Stimulated activated naive CD8-positive, alpha-beta T cell treated with anti-CD3 and anti-CD28 coated beads, Interleukin-15, Interleukin-2, amounts not matched to agents 100 U/mL and 50 U/mL, for 24 hours (primary cell): ENCODE data around the gene CLIC6.
"Not testable (repeated sequence)": the region's sequence is repeated elsewhere in the genome, so short reads cannot be mapped to it uniquely, and the experiment has no call there.

ENCODE experiments used
- ATAC-seq: fragments of 150-1000 bp; cut with Tn5 transposase; one replicate; pipeline ENCODE4 v1.10.0; 2021
- DNase-seq: peaks from one replicate; pipeline ENCODE4 v3.0.0; 2021

CLIC6 gene

GRCh38 chr21:34693192-34693810 is 24.5 kb downstream of the CLIC6 start:
- ATAC-seq (peak; percentile 57), DNase-seq (peak; percentile 51)

- DNase-seq: no peak
These were observed 26.6 kb downstream of the CLIC6 start for GRCh38 chr21:34695434-34695833.

GRCh38 chr21:34696121-34696520 is 27.3 kb downstream of the CLIC6 start:
- DNase-seq (no peak), ATAC-seq (no peak)

More at GRCh38 chr21:34695434-34695833, 26.6 kb downstream of the CLIC6 start:
- ATAC-seq: no peak

- DNase-seq (no peak), ATAC-seq (no peak)
These were observed 29.0 kb downstream of the CLIC6 start for GRCh38 chr21:34697826-34698225.

DNA sequence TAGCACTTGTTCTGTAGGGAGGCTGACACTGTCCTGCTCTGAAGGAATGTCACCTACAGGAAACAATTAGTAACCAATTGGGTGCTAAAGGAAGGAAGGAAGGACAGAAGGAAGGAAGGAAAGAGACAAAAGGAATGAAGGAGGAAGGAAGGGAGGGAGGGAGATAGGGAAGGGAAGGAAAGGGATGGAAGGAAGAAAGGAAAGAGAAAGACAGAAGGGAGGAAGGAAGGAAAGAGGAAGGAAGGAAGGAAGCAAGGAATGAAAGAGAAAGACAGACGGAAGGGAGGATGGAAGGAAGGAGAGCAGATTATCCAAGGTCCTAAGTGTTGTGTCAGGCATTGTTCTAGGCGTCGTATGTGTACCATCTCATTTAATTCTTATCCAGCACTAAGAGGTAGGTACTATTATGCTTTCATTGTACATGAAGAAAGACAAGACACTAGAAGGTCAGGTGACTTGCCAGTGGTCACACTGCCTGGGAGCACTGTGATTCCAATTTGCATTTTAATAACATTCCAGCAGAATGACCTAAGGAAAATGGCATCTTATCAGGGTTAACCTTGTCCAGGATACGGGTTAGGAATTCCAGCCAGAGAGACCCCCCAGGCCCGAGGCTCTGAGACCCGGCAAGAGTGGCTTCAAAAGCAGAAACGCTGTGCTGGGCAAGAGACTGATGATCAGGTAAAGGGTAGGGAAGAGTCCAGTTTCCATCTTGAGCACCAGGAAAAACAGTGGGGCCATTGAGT is 29.6 kb downstream of the CLIC6 start:
- ATAC-seq: no peak
- DNase-seq: no peak

DNA sequence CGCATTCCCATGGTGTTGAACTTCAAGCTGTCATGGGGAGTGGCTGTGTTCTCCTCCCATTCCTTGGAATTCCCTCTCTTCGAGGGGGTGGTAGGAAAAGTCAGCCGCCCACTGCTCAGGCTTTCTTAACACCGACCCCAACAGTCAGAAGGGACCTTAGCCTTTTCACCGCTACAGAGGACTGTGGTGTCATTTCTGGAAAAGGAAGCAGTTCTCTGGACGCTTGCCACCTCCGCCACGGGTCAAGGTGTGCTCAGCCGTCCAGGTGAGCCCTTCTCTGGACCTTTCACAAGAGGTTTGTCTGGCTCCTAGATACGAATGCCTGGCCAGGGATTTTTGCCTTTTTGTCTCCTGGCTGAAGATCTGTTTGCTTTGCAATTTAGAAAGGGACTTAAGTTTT is 31.8 kb downstream of the CLIC6 start:
- ATAC-seq (no peak), DNase-seq (no peak)

DNA sequence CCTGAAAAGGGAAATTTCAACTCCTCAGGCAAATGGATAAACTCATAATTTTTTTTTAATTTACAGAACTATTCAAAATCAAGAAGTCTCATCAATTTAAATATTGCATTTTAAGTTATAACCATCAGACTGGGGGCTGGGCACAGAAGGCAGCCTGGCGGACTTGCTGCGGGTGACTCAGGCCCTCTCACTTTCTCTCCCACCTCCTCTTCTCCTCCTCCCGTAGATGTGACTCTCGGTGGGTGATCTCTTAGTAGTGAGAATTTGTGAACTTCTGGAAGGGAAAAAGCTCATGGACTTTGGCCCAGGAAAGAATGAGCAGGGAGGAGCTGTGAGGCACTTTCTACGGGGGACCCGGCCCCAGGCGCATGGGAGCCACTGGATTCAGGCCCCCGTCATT is 32.9 kb downstream of the CLIC6 start:
- DNase-seq (no peak), ATAC-seq (no peak)

DNA sequence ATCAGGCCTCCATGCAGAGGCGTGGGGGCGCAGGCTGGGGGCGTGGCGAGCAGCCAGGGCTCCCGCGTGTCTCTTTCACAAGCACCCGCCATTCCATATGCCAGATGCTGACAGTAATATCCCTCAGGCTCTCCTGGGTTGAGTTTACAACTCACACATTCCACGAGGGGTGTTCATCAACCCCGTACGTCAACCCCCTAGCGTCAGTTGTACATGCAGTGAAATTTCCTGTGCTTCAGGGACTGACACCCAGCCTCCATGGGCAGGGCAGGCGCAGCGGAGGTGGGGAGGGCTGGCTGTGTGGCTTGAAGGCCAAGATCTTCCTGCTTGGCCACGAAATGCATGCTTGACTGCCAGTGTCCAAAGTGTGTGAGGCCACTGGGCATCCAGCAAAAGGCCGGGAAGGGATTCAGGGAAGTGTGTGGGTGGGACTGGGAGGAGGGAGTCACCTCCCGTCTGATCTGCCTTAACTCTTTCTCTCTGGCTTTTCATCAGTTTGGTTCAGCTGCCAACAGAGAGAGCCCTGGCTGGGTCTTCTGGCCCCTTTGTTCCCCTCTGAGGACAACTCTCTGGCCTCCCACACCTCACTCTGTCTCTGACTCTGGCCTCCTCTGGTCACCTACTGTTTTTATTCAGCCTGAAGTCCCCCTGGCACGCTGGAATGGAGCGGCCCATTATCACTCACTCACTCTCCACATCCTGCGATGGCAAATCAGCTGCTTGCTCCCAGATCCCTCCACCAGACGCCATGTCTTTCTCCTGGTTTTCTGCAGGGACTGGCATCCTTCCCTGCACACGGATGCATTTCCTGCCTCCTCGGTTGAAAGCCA is 33.8 kb downstream of the CLIC6 start:
- no peak for ATAC-seq
- no peak for DNase-seq

DNA sequence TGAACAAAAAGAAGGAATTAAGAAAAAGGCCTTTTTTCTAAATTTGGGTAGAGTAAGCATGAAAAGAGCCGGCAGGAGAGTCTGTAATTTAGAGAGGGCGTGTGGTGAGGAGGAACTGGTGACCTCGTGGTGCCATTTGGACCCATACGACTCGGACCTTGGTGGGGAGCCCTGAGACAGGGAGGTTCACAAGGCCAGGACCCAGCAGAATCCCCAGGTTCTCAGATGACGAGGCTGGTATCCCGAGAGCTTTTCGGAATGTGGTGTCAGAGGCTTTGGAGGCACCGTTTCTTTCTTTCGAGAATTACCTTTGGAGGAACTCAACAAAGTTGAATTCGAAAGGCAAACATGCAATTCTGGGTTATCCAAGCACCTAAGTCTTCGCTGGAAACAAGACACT is 34.8 kb downstream of the CLIC6 start:
- DNase-seq (no peak), ATAC-seq (no peak)

DNA sequence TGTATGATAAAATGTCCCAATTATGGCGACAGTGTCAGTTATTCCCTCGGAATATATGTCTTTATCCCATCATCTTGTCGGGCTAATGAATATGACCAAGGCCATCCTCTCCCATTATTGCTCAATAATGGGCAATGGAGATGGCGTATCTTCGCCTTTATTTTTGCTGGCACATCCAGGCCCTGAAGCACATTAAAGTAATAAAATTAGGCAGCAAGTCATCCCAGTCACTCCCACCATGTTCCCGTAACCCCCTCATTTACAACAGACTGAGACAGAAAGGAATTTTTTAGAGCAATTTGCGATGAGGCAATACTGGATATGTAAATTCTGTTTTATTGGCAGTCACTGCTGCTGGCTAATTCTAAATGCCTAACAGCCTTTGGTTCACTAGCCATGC is 35.3 kb downstream of the CLIC6 start:
- no peak for DNase-seq
- ATAC-seq: no peak

- ATAC-seq (no peak), DNase-seq (no peak)
These were observed 36.2 kb downstream of the CLIC6 start for GRCh38 chr21:34705011-34705410.

- no peak for ATAC-seq
These were observed 37.5 kb downstream of the CLIC6 start for GRCh38 chr21:34706337-34706736.

GRCh38 chr21:34707876-34708325 is 39.1 kb downstream of the CLIC6 start:
- ATAC-seq (peak; percentile 89), DNase-seq (peak; percentile 36)

More at GRCh38 chr21:34706337-34706736, 37.5 kb downstream of the CLIC6 start:
- no peak for DNase-seq

DNA sequence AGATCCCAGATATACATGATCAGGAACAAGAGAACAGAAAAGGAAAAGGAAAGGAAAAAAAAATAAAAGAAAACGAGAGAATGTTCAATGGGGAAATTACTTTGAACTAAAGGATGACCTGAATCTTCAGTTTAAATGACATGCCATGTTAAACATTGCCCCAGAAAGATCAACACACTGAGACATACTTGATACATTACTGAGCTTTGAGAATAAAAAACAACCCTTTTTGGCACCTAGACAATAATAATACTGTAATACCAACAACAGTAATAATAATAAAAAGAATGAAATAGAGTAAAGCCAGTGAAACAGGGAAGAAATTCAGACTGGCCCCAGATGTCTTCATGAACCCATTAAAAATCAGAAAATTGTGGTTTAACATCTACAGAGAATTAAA is 44.8 kb downstream of the CLIC6 start:
- ATAC-seq: no peak

DNA sequence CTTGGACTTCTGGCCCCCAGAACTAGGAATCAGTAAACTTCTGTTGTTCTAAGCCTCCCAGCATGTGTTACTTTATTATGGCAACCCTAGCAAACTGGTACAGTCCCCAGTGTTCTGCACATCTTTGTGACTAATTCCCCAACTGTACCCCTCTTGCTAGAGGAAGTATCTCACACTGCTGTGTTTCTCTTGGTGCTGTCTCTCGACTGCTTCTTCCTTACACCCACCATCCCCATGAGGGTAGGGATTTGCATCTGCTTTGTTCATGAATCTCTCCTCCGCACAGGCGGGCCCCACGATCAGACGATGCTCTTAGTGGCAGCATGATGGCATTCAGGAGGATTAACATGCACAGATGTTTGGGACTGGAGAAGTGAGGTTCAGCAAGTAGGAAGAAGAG is 46.7 kb downstream of the CLIC6 start:
- no peak for ATAC-seq

More for the DNA sequence above, 44.8 kb downstream of the CLIC6 start:
- no peak for DNase-seq

GRCh38 chr21:34715985-34716596 is 47.3 kb downstream of the CLIC6 start:
- ATAC-seq: no peak

More for the DNA sequence above, 46.7 kb downstream of the CLIC6 start:
- no peak for DNase-seq

DNA sequence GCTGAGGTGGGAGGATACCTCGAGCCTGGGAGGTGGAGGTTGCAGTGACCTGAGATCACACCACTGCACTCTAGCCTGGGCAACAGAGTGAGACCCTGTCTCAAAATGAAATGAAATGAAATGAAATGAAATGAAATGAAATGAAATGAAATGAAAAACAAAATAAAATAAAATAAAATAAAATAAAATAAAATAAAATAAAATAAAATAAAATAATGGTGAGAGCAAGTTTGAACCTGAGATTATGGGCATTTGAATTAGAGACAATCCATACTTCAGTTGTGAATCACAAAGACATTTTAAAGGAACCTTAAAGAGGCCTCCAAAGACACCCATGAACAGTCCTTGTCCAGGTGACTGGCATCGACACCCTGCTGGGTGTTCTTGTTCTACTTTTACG is 49.7 kb downstream of the CLIC6 start:
- ATAC-seq, DNase-seq: not testable (repeated sequence)

More at GRCh38 chr21:34715985-34716596, 47.3 kb downstream of the CLIC6 start:
- no peak for DNase-seq

DNA sequence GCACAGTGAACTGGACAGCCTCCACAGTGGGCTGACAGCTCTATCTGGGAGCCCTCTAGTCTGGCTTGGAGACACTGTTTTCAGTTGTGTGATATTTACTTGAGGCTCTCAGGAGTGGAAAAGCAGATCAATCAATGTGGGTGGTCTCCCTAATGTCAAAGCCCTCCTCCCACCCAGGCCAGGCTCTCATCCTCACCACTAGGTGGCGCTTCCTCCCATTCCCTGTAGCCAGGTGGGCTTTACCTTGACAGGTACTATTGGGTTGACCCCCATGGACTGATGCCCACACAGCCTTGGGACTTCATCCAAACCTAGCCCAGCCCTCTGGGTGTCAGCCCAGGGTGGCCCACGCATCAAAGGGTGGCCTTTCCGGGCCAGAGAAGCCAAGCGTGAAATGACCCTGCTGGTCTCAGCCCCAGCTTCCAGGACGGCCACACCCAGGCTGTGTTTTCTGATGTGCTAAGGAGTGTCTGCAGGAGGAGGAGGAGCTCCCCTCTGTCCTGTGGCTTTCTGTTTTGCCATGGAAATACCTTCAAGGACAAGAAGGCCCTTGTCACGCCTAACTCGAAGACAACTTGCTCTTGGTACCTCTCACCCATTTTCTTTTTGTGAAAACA is 54.0 kb downstream of the CLIC6 start:
- DNase-seq: peak; percentile 50
- ATAC-seq: no peak

DNA sequence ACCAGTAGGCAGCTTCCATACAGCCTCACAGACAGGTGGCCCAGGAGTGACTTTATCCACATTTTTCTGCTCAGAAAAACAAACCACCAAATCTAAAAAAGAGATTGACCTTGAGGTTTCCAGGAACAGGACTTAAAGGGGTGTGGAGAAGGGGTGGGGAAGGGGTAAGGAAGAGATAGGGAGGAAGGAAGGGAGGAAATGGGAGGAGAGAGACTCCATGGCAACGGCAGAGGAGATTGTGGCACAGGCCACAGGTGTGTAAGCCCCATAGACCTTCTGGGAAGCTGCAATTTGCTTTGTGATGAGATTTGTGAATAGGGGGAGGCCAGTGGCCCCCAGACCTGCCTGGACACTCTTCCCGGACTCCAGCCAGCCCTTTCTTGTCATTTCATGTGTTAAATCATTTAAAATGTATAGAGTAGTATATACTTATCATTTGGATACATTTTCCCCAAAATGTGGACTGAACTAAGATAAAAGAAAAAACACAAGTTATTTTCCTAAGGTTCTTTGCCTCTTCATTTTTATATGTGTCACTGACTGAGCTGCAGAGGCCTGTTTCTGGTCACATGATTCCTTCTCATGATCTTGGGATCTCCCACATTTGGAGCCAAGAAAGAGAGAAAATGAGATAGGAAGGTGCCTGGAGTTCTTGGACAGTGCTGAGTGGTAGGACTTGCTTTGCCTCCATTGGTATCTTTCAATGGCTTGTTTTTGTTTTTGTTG is 55.5 kb downstream of the CLIC6 start:
- DNase-seq: no peak

GRCh38 chr21:34724857-34725195 is 56.0 kb downstream of the CLIC6 start:
- no peak for DNase-seq
- no peak for ATAC-seq

More for the DNA sequence above, 55.5 kb downstream of the CLIC6 start:
- ATAC-seq: no peak

DNA sequence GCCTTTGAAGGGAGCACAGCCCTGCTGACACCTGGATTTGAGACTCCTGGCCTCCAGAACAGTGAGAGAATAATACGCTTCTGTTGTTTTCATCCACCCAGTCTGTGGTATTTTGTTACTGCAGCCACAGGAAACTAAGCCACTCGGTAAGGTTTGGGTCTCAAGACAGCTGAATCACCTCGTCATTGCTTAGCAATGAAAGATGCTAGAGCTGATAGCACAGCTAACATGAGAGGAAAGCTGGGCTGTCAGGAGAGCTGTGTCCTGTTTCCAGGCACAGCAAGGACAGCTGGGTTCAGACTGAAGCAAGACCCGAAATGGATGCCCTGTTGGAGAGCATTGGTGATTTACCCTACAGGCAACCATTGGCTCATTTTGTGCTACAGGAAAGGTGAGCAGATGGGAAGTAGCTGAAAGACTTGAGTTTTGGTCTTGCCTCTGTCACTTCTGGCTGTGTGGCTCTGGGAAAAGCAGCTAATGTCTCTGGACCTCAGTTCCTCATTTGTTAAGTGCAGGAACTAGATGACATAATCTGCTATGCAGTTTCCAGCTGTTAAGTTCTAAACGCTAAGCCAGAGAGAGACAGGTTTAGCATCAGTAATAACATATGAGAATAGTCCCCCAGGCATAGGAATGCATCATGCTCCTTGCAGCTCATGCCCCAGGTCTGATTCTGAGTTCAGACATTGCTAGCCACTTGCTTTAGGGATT is 58.0 kb downstream of the CLIC6 start:
- ATAC-seq (no peak), DNase-seq (no peak)
